ENCODE results near the gene STRN.
"Not testable (repeated sequence)": the region's sequence is repeated elsewhere in the genome, so short reads cannot be mapped to it uniquely, and the experiment has no call there.

The STRN gene

GRCh38 chr2:36954977-36955607, 11.2 kb downstream of the STRN start:
- H3K27ac ChIP-seq (ENCODE audit: low read depth, low read length) = no peak overlapping the region
- no peak overlapping the region for H3K9ac ChIP-seq (ENCODE audit: low read length)
- no peaks in the 10 kb centered on the region for H3K36me3 ChIP-seq (ENCODE audit: control insufficient read depth, insufficient read depth, low read length)
- H3K4me1 ChIP-seq (ENCODE audit: control insufficient read depth, insufficient read depth, low read length) = no peaks in the 10 kb centered on the region
- H3K27me3 ChIP-seq (ENCODE audit: control insufficient read depth, insufficient read depth, low read length) = no peaks in the 10 kb centered on the region
- no peak overlapping the region for H3K4me3 ChIP-seq (ENCODE audit: low read length)

DNA sequence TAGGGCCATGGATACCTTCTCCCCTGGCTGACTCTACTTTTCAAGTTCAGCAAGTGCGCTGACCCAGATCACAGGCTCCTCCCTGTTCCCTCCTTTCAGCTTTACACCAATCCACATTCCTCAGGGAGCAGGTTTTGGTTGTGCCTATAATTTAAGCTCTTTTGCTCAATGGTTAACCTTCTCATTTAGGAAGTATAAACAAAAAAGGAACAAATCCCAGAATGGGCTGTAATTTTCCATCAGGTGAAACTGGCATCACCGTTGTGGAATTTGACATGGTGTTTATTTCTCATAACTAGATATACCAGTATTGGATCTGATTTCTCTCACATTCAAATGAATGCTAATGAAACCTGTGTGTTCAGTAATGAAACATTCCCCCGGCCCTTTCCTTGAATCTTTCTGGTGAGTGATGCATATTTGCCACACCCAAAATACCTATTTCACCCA, 13.6 kb downstream of the STRN start:
- H3K4me3 ChIP-seq (ENCODE audit: low read length) = no peak overlapping the region

DNA sequence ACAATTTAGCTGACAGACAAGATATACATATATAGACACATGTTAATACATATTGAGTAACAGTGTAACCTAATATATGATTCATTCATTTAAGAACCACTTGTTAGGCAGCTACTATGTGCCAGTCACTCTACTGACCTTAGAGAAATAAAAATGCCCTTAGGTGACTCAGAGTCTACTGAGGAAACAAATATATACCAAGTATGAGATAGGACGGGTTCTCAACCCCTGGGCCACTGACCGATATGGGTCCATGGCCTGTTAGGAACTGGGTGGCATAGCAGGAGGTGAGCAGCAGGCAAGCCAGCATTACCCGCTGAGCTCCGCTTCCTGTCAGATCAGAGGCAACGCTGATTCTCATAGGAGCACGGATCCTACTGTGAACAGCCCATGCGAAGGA, 14.8 kb downstream of the STRN start:
- no peak overlapping the region for H3K9ac ChIP-seq (ENCODE audit: low read length)
- H3K27ac ChIP-seq (ENCODE audit: low read depth, low read length) = no peak overlapping the region
- no peaks in the 10 kb centered on the region for H3K36me3 ChIP-seq (ENCODE audit: control insufficient read depth, insufficient read depth, low read length)
- no peak overlapping the region for H3K4me3 ChIP-seq (ENCODE audit: low read length)
- H3K4me1 ChIP-seq (ENCODE audit: control insufficient read depth, insufficient read depth, low read length) = no peaks in the 10 kb centered on the region
- no peaks in the 10 kb centered on the region for H3K27me3 ChIP-seq (ENCODE audit: control insufficient read depth, insufficient read depth, low read length)

More for the DNA sequence above, 13.6 kb downstream of the STRN start:
- H3K27me3 ChIP-seq (ENCODE audit: control insufficient read depth, insufficient read depth, low read length) = no peaks in the 10 kb centered on the region
- H3K27ac ChIP-seq (ENCODE audit: low read depth, low read length) = no peak overlapping the region
- H3K4me1 ChIP-seq (ENCODE audit: control insufficient read depth, insufficient read depth, low read length) = no peaks in the 10 kb centered on the region
- H3K9ac ChIP-seq (ENCODE audit: low read length) = no peak overlapping the region
- H3K36me3 ChIP-seq (ENCODE audit: control insufficient read depth, insufficient read depth, low read length) = no peaks in the 10 kb centered on the region

DNA sequence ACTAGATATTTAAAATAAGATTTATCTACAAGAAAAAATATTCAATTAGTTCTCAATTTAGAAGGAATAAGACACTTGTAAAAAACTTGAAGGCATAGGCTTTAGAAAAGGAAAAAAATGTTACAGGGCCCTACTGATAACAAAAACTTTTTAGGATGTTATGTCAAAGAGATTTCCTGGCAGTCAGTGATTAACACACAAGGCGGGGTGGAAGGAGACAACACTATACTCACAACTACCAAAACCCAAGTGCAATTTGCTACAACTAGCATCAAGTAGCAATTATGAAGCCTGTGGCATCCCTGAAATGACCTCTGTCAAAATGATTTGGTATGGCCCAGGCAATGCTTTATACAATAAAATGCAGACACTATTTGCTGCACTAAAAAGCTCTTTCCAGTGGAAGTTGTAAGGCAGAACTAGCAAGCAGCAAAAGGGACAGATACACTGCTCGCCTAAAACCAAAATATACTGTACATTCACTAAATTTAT, 15.3 kb downstream of the STRN start:
- Histone ChIP-seq H3K36me3 (ENCODE audit: control insufficient read depth, insufficient read depth, low read length) (no peaks in the 10 kb centered on the region), H3K27ac (ENCODE audit: low read depth, low read length) (no peak overlapping the region), H3K27me3 (ENCODE audit: control insufficient read depth, insufficient read depth, low read length) (no peaks in the 10 kb centered on the region), H3K4me1 (ENCODE audit: control insufficient read depth, insufficient read depth, low read length) (no peaks in the 10 kb centered on the region), H3K4me3 (ENCODE audit: low read length) (no peak overlapping the region), H3K9ac (ENCODE audit: low read length) (no peak overlapping the region)

DNA sequence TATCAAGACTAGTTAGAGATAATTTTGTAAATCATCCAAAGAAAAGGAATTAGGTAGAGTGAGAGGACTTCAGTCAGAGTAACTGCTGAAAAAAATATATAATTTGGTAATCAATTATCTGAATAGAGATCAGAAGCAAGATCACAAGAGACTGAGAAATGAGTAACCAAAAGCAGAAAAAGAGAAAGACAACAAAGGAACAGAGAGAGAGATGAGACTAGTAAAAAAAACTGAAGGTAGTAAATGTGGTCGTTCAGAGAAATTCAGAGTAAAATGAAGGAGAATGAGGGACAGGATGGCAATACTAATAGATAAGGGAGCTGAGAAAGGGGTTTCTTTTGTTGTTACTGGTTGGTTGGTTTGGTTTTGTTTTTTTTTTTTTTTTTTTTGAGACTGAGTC, 16.5 kb downstream of the STRN start:
- H3K4me3 ChIP-seq (ENCODE audit: low read length) = no peak overlapping the region

GRCh38 chr2:36945240-36945639, 21.1 kb downstream of the STRN start:
- not testable (repeated sequence) for H3K27me3 ChIP-seq (ENCODE audit: control insufficient read depth, insufficient read depth, low read length); H3K4me3 ChIP-seq (ENCODE audit: low read length); H3K4me1 ChIP-seq (ENCODE audit: control insufficient read depth, insufficient read depth, low read length); H3K36me3 ChIP-seq (ENCODE audit: control insufficient read depth, insufficient read depth, low read length); H3K9ac ChIP-seq (ENCODE audit: low read length); H3K27ac ChIP-seq (ENCODE audit: low read depth, low read length)

More for the DNA sequence above, 16.5 kb downstream of the STRN start:
- Histone ChIP-seq H3K27ac (ENCODE audit: low read depth, low read length) (no peak overlapping the region), H3K9ac (ENCODE audit: low read length) (no peak overlapping the region), H3K27me3 (ENCODE audit: control insufficient read depth, insufficient read depth, low read length) (no peaks in the 10 kb centered on the region), H3K36me3 (ENCODE audit: control insufficient read depth, insufficient read depth, low read length) (no peaks in the 10 kb centered on the region), H3K4me1 (ENCODE audit: control insufficient read depth, insufficient read depth, low read length) (no peaks in the 10 kb centered on the region)

DNA sequence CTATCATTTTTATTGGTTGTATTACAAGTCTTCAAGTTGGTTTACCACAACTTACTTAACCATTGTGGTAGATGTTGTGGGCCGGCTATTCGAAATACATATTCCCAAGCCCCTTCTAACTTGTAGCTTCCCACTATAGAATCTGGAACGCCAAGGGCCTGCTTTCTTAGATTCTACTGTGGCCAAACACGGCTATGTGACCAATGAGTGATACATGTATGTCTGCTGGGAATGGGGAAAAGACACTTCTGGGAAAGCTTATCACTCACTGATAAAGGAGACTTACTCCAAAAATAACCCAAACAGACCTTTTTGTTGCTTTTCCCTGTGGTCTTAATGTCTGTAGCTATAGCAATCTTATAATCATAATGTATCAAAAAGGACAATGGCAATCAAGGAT, 24.5 kb downstream of the STRN start:
- Histone ChIP-seq H3K27ac (ENCODE audit: low read depth, low read length) (no peak overlapping the region), H3K9ac (ENCODE audit: low read length) (no peak overlapping the region), H3K4me1 (ENCODE audit: control insufficient read depth, insufficient read depth, low read length) (no peaks in the 10 kb centered on the region), H3K4me3 (ENCODE audit: low read length) (no peak overlapping the region), H3K36me3 (ENCODE audit: control insufficient read depth, insufficient read depth, low read length) (no peaks in the 10 kb centered on the region), H3K27me3 (ENCODE audit: control insufficient read depth, insufficient read depth, low read length) (no peaks in the 10 kb centered on the region)

DNA sequence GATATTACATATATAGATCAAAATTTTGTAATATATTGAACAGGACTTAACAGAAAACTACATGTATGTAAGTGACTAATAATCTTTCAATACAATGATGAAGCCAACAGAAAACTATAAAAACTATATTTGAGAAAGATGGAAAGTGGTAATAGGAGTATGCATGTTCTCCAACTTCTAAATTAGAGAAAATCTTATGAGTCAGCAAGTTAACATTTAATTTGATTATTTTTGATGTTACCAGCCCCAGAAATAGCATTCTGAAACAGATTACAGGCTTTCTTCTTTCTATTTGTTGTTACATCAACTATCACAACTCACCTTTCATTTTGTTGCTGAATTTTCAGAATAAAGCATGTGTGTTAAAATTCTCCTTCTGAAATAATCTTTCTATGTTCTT, 29.8 kb downstream of the STRN start:
- H3K4me3 ChIP-seq (ENCODE audit: low read length); H3K9ac ChIP-seq (ENCODE audit: low read length); H3K36me3 ChIP-seq (ENCODE audit: control insufficient read depth, insufficient read depth, low read length); H3K27ac ChIP-seq (ENCODE audit: low read depth, low read length); H3K4me1 ChIP-seq (ENCODE audit: control insufficient read depth, insufficient read depth, low read length); H3K27me3 ChIP-seq (ENCODE audit: control insufficient read depth, insufficient read depth, low read length): not testable (repeated sequence)

DNA sequence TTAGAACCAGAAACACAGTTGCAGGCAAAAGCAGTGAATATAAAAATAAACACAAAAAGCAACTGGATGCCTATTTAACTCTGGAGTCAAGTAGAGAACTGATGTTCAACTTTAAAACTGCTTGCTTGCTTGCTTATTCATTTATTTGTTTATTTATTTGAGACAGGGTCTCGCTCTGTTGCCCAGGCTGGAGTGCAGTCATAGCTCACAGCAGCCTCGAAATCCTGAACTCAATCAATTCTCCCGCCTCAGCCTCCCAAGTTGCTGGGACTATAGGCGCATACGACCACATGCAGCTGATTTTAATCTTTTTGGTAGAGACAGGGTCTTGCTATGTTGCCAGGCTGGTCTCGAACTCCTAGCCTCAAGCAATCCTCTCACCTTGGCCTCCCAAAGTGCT, 34.6 kb downstream of the STRN start:
- H3K4me3 ChIP-seq (ENCODE audit: low read length); H3K9ac ChIP-seq (ENCODE audit: low read length); H3K27me3 ChIP-seq (ENCODE audit: control insufficient read depth, insufficient read depth, low read length); H3K4me1 ChIP-seq (ENCODE audit: control insufficient read depth, insufficient read depth, low read length); H3K27ac ChIP-seq (ENCODE audit: low read depth, low read length); H3K36me3 ChIP-seq (ENCODE audit: control insufficient read depth, insufficient read depth, low read length): not testable (repeated sequence)

- not testable (repeated sequence) for H3K4me3 ChIP-seq (ENCODE audit: low read length); H3K4me1 ChIP-seq (ENCODE audit: control insufficient read depth, insufficient read depth, low read length); H3K9ac ChIP-seq (ENCODE audit: low read length); H3K36me3 ChIP-seq (ENCODE audit: control insufficient read depth, insufficient read depth, low read length); H3K27me3 ChIP-seq (ENCODE audit: control insufficient read depth, insufficient read depth, low read length); H3K27ac ChIP-seq (ENCODE audit: low read depth, low read length)
Measured at GRCh38 chr2:36930787-36931410, 35.4 kb downstream of the STRN start.

DNA sequence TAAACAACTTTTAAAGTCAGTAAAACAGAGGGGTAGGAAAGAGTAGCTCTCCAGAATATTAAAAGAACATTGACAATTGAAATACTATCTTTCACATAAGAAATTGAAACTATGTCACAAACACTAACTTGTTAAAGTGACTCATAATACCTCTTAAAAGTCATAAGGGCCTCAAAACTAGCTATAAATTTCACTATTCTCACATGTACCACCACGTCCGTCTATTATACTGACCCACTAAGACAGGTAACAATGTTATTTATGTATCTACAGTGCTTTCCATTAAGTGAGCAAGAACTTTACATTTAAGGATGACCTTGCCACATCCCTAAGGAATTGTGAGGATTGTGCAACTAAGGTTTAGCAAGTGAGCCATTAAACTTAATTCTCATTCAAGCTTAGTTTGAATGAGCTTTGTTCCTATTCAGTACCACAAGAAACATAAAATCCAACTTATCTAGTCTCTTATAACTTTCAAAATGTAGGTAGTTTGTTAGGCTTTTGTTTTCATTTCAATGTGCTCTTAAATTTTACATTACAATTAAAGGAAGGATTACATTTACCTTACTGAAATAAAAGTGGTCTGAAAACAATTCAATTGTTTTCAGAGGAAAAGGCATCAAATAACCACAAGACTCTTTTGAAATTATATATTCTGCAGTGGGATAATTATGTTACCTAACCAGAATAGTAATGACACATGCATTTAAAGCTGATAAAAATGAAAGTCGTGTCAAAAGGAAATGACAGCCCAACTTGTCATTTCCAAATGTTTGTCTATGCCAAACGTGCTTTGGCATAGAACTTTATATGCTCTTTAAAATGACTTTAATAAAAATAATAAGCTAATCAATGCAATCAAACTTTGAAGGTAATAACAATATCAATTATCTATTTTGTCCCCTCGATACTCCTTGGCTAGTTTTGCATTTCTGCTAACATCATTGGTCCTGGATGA, 39.9 kb downstream of the STRN start:
- H3K4me3 ChIP-seq (ENCODE audit: low read length); H3K27ac ChIP-seq (ENCODE audit: low read depth, low read length); H3K4me1 ChIP-seq (ENCODE audit: control insufficient read depth, insufficient read depth, low read length); H3K9ac ChIP-seq (ENCODE audit: low read length); H3K27me3 ChIP-seq (ENCODE audit: control insufficient read depth, insufficient read depth, low read length); H3K36me3 ChIP-seq (ENCODE audit: control insufficient read depth, insufficient read depth, low read length): not testable (repeated sequence)

DNA sequence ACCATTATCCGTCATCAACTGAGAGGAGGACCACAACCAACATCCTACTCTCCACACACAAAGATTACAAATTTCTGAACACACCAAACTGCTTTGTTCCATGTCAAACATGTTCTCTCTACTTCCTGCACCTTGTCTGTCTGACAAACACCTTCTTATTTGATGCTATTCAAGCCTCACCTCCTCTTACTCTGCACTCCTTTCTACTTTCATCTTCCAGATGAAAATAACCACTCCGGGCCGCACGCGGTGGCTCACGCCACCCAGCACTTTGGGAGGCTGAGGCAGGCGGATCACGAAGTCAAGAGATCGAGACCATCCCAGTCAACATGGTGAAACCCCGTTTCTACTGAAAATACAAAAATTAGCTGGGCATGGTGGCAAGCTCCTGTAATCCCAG, 43.7 kb downstream of the STRN start:
- not testable (repeated sequence) for H3K27ac ChIP-seq (ENCODE audit: low read depth, low read length); H3K27me3 ChIP-seq (ENCODE audit: control insufficient read depth, insufficient read depth, low read length); H3K4me1 ChIP-seq (ENCODE audit: control insufficient read depth, insufficient read depth, low read length); H3K36me3 ChIP-seq (ENCODE audit: control insufficient read depth, insufficient read depth, low read length); H3K4me3 ChIP-seq (ENCODE audit: low read length); H3K9ac ChIP-seq (ENCODE audit: low read length)
